IPS-18a (cell line): Measurements from ENCODE around the gene KRT3.
"Not testable (repeated sequence)": the region's sequence is repeated elsewhere in the genome, so short reads cannot be mapped to it uniquely, and the experiment has no call there.

ENCODE experiments used
- H3K27ac ChIP-seq: one replicate; pipeline ENCODE4 v1.5.1; 2013; ENCODE audit warnings: low read length
- H3K27me3 ChIP-seq: one replicate; pipeline ENCODE4 v1.6.1; 2013; ENCODE audit warnings: mild to moderate bottlenecking, low read length; ENCODE audit not compliant: control insufficient read depth, insufficient read depth
- H3K36me3 ChIP-seq: one replicate; pipeline ENCODE4 v1.6.1; 2013; ENCODE audit warnings: low read depth, low read length; ENCODE audit not compliant: control insufficient read depth
- H3K4me1 ChIP-seq: one replicate; pipeline ENCODE4 v1.6.1; 2013; ENCODE audit warnings: low read depth, low read length; ENCODE audit not compliant: control insufficient read depth
- H3K4me3 ChIP-seq: one replicate; pipeline ENCODE4 v1.5.1; 2013; ENCODE audit warnings: low read length
- H3K9ac ChIP-seq: one replicate; pipeline ENCODE4 v1.6.1; 2013; ENCODE audit warnings: mild to moderate bottlenecking, low read length, moderate library complexity
- H3K9me3 ChIP-seq: one replicate; pipeline ENCODE4 v1.6.1; 2013; ENCODE audit warnings: low read depth, low read length; ENCODE audit not compliant: control insufficient read depth

The KRT3 gene

DNA sequence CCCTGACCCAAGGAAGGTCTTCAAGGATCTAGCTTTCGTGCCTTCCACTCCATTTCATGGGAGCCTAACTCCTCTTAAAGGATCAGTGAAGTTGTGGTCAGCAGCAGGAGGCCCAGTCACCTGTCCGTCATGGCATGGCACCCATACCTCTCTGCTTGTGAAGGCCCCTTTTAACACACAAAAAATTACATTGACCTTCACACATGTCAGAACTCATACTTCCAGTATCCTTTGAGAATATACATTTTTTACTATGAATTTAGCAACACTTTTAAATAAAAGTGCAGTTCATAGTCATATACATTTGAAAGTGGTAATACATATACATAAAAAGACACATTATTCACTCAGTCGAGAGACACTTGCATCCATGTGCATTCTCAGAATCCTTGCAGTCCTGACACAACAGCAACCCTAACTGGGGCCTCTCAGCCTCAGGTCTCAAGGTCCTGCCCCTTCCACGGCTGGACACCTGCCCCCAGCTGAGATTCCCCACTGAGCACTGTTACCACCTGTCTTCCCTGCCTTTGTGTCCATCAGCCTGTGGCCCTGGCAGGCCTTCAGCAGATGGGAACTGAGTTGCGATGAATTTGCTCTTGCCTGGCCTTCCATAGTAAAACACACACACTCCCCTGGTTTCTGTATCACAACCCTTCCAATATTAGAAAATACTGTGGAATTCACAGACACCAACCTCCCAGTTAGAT is 3.7 kb upstream of the KRT3 start:
- H3K27ac ChIP-seq: no peak overlapping the region
- H3K27me3 ChIP-seq: no peaks in the 10 kb centered on the region
- H3K9ac ChIP-seq: no peak overlapping the region
- H3K36me3 ChIP-seq: no peaks in the 10 kb centered on the region
- H3K4me1 ChIP-seq: peaks cover 5% of the 10 kb centered on the region
- no peaks in the 10 kb centered on the region for H3K9me3 ChIP-seq
- no peak overlapping the region for H3K4me3 ChIP-seq

DNA sequence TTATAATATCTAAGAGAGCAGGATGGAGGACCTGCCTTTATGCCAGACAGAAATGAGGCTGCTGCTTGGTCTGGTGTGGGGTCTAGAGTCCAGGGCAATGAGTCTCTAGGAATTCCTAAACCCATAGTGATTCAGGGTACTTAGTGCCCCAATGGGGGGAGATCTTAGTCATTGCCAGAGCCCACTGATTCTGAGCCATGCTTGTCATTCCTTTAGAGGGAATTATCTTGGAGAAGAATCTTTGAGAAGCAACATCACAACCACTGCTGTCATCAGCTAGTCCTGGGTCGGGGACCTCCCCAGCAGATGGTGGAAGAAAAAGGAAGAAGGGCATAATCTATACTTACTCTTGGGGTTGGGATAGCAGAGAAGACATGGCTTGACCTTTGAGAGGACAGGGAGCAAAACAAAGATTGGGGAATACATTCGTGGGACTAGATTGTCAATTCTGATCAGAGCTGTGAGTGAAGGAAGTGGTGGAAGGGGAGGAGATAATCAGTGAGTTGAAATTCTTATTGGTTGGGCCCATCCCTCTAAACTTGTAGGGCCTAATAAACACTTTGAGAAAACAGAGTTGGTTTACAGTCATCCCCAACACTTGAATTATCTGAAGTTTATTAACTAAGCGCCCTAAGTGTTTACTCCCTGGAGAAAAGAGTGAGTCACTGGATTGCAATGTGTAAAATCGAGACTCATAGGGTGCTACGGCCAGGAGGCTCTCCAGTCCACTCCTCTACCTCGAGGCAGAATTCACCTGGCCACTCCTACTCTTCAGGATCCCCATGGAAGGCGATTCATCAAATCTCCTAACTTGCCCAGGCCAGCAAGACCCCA is 3.0 kb upstream of the KRT3 start:
- no peaks in the 10 kb centered on the region for H3K27me3 ChIP-seq
- H3K9ac ChIP-seq: no peak overlapping the region
- no peaks in the 10 kb centered on the region for H3K9me3 ChIP-seq
- H3K27ac ChIP-seq: no peak overlapping the region
- peaks cover 5% of the 10 kb centered on the region for H3K4me1 ChIP-seq
- H3K4me3 ChIP-seq: no peak overlapping the region
- no peaks in the 10 kb centered on the region for H3K36me3 ChIP-seq

GRCh38 chr12:52798003-52798670 is 2.2 kb upstream of the KRT3 start:
- no peak overlapping the region for H3K4me3 ChIP-seq
- peaks cover 5% of the 10 kb centered on the region for H3K4me1 ChIP-seq
- H3K36me3 ChIP-seq: no peaks in the 10 kb centered on the region
- H3K27ac ChIP-seq: no peak overlapping the region
- no peaks in the 10 kb centered on the region for H3K27me3 ChIP-seq
- H3K9me3 ChIP-seq: no peaks in the 10 kb centered on the region
- no peak overlapping the region for H3K9ac ChIP-seq

GRCh38 chr12:52797529-52797894 is 1.6 kb upstream of the KRT3 start:
- Histone ChIP-seq H3K4me3 (no peak overlapping the region), H3K9me3 (no peaks in the 10 kb centered on the region), H3K9ac (no peak overlapping the region), H3K36me3 (no peaks in the 10 kb centered on the region), H3K27ac (no peak overlapping the region), H3K27me3 (no peaks in the 10 kb centered on the region), H3K4me1 (peaks cover 5% of the 10 kb centered on the region)

DNA sequence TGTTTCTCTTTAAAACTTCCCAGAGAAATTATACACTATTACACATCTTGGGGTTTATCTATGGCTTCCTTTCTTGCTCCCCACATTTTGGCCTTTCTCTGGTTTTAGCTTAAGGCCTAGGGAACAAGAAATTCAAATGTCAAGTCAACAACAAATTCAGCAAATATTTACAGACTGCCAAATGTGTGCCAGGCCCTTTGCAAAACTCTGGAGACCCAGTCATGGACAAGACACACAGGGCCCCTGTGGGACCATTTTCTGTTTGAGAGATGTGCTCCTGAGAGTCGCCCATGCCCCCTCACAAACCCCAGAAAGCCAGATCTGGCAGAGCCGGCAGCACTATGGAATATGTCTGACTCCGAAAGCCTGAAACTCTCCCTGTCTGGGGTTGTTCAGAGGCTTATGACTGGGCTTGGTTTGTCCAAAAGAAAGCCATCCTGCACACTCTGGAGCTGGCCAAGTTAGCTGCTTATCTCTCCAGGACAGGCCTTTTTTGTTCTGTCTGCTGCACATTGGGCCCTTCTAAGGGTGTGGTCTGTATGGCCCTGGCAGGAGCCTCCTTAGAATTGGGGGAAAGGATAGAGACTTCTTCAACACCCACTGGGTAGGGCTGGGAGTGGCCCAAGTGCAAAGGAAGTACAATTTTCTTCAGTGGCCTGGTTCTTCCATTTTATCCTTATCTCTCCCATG is 1.1 kb upstream of the KRT3 start:
- Histone ChIP-seq H3K9ac (no peak overlapping the region), H3K4me1 (peaks cover 5% of the 10 kb centered on the region), H3K36me3 (no peaks in the 10 kb centered on the region), H3K27ac (no peak overlapping the region), H3K27me3 (no peaks in the 10 kb centered on the region), H3K4me3 (no peak overlapping the region), H3K9me3 (no peaks in the 10 kb centered on the region)

- Histone ChIP-seq H3K9me3 (no peaks in the 10 kb centered on the region), H3K27me3 (no peaks in the 10 kb centered on the region), H3K27ac (no peak overlapping the region), H3K4me3 (no peak overlapping the region), H3K4me1 (peaks cover 5% of the 10 kb centered on the region), H3K36me3 (no peaks in the 10 kb centered on the region), H3K9ac (no peak overlapping the region)
Measured at GRCh38 chr12:52796429-52796794, 495 bp upstream of the KRT3 start.

DNA sequence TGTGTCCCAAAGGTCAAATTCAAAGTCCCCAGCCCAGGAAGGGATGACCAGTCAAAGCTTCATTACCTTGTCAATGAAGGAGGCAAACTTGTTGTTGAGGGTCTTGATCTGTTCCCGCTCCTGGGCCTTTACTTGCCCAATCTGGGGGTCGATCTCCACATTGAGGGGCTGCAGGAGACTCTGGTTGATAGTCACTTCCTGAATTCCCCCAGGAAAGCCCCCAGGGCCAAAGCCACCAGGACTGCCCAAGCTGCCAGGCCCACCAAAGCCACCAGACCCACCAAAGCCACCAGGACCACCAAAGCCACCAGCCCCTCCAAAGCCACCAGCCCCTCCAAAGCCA is 614 bp downstream of the KRT3 start:
- H3K9me3 ChIP-seq, H3K27me3 ChIP-seq, H3K27ac ChIP-seq, H3K4me3 ChIP-seq, H3K9ac ChIP-seq, H3K36me3 ChIP-seq, H3K4me1 ChIP-seq: not testable (repeated sequence)

DNA sequence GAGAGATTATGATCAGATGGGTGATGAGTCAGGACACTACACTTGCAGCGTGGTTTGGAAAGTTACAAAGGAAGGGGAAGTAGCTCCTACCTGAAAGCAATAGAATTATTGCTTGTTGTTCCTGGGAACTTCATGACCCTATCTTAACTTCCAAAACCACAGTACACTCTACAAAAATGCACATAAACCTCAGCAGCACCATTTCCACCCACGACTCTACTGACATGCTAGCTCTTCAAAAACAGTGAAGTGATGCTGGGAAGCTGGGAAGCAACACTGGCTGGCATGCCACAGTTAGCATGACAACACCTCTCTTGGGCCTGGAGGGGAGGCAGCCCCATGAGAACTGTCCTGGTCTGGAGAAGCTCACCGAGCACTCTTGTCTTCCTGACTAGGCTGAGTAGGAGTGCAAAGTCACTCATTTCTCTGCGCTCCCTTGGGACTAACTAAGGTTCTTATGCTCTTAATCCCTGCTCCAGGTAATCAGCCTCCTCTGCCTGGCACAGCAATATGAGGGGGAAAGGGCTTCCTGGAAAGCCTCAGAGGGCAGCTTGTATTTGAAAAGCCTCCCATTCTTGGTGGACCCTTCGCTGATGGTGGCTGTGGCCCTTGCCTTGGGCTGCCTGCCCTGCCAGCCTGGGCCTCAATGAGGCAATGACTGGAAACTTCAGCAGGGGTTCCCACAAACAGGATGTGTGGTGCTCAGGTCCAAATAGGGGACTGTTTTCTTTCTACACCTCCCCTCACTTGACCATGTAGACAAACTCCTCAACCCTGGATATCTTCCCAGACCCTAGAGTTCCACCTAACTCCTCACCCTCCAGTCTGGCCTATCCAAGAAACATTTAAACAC is 1.2 kb downstream of the KRT3 start:
- Histone ChIP-seq H3K9me3 (no peaks in the 10 kb centered on the region), H3K4me3 (no peak overlapping the region), H3K36me3 (no peaks in the 10 kb centered on the region), H3K9ac (no peak overlapping the region), H3K4me1 (no peaks in the 10 kb centered on the region), H3K27me3 (no peaks in the 10 kb centered on the region), H3K27ac (no peak overlapping the region)

GRCh38 chr12:52792185-52793029 is 3.5 kb downstream of the KRT3 start:
- Histone ChIP-seq H3K27ac (no peak overlapping the region), H3K9ac (no peak overlapping the region), H3K36me3 (no peaks in the 10 kb centered on the region), H3K27me3 (no peaks in the 10 kb centered on the region), H3K4me3 (no peak overlapping the region), H3K4me1 (no peaks in the 10 kb centered on the region), H3K9me3 (no peaks in the 10 kb centered on the region)

DNA sequence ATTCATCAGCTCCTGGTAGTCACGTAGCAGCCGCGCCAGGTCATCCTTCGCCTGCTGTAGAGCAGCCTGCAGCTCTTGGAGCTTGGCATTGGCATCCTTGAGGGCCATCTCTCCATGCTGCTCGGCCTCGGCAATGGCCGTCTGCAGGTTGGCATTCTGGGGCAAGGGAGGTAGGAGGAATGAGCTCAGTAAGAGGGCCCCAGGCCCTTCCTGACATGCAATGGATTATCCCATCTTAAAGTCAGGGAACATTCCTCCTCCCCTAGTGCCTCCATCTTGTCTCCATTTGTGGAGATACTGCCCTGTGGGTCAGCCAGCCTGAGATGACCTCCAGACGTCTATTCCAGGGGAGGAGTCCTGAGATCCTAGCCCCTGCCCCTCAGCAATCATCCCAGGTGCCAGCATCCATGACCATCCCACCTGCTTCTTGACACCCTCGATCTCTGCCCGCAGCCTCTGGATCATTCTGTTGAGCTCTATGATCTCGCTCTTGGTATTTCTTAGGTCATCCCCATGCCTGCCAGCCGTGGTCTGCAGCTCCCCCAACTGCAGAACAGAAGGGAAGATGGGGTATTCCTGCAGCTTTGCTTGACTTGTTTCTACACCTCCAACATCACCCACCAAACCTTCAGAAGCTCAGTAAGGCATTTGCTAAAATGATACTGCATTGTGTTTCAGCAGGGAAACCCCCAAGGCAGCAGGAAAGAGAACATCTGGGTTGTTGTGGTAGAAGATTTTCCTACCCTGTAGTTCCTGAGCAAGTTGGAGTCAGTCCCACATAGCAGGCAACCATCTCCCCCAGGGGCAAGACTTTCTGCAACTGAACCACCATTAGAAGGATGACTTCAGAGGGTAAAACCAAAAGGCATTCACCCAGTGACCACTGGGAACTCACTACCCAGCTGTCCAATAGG is 4.4 kb downstream of the KRT3 start:
- H3K36me3 ChIP-seq: no peaks in the 10 kb centered on the region
- no peaks in the 10 kb centered on the region for H3K4me1 ChIP-seq
- H3K4me3 ChIP-seq: no peak overlapping the region
- H3K9ac ChIP-seq: no peak overlapping the region
- H3K27me3 ChIP-seq: no peaks in the 10 kb centered on the region
- no peaks in the 10 kb centered on the region for H3K9me3 ChIP-seq
- H3K27ac ChIP-seq: no peak overlapping the region
